Bronchial smooth muscle cell (primary cell): ENCODE data around the gene SMIM14. TPM values are rescaled to one million over a fixed set of nuclear protein-coding genes. Genes with fewer than 3 reads are reported as not detected.

Experiments
- total RNA-seq: library from RNA; depleted of rRNA; stranded (reverse); fragments of >200 nt; gene quantifications from 2 replicates; pipeline ENCODE4 v1.2.1, GENCODE V29; 2014

The SMIM14 gene
- total RNA-seq = 29.3 and 57.1 TPM in 2 replicates

DNA sequence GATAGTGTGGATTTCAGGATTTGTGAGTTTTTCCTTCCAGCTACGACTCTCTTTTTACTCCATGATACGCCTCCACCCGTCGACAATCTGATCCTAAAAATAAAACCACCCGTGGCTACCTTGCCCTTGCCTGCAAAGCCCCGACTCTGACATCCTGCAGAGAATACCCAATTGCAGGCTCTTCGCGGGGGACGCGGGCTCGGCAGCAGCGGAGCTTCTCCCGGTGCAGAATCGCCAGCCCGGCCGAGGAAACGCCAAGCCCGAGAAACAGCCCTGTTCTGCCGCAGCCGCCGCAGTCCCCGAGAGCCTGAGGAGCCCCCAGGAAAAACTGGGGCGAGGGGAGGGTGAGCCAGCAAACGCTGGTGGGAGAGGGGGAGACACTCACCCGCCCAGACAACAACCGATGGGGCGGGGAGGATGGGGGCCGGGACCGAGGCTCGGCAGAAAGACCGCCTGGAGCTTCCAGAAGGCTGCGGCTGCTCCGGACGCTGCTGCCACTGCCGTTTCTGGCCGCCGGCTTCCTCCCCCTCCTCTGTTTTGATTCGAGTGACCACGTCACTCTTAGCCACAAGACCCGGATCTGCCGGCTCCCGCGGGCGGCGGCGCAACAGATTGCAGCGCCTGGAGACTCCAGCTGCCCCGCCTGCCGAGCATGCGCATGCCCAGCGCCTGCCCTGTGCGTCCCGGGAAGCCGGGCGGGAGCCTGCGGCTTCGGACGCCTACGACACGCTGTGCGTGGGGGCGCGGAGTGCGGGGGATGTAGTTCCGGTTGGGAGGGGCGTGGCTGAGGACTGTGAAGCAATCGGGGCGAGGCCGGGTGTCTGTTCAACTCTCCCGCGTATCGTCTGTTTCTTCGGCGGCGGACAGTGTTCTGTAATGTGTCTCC is at the start of gene SMIM14:
Gene SMIM14 (minus strand): TSS at position 512 of the 886 bp plus-strand sequence. CDS start 33,720 bp downstream, outside the sequence.

DNA sequence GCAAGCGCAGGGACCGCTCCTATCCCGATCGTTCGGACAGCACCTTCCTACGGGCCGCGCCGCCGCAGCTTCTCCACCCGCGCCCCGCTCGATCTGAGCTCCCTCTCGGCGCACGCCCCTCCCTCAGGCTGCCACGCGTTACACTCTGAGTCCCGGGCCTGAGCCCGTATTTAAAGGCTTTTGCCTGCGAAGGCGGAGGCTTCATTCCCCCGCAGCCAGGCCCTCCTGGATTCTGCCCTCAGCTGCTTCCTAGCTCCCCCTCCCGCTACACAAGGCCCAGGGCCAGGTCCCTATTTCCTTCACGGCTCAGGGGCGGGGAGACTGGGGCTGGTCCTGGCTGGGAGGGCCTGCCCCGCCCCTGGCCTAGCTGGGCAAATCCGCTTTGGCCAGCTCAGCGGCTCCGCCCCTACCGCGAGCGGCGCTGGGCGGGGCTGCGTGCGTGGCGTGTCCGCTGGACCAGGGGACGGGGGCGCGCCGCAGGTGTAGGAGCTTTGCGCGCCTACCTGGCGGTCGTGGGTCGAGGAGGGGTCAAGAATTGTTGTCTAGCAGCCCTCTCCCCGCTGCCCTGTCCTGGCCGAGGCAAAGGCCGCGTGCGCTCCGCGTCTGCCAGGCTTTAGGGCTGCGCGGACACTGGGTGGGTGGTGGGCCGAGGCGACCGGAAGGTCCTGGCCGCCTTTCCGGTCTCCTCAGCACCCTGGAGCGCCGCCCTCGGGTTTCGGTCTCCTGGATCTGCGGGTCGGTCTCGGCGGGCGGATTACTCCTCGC is 111.2 kb downstream of the SMIM14 start, which contains the start of gene UGDH:
Gene UGDH (minus strand): TSS at position 144 of the 765 bp plus-strand sequence. CDS start 5,927 bp downstream, outside the sequence.

Other genes with a start within 250 kb of the SMIM14 start
- not detected in 2 replicates for gene KLB, start 231.9 kb downstream of the SMIM14 start, total RNA-seq
- gene RPL9, start 179.9 kb downstream of the SMIM14 start, total RNA-seq = 516 and 2,421 TPM in 2 replicates
- 6.9 TPM in 2 replicates for gene LIAS, start 179.8 kb downstream of the SMIM14 start, total RNA-seq
- gene UGDH, start 111.4 kb downstream of the SMIM14 start, total RNA-seq = 177 and 243 TPM in 2 replicates
- gene UBE2K, start 59.3 kb upstream of the SMIM14 start, total RNA-seq = 8.1 and 10.6 TPM in 2 replicates